ENCODE data around the gene PTPN2. TPM values are rescaled to one million over a fixed set of nuclear protein-coding genes. Genes with fewer than 3 reads are reported as not detected.
"Not testable (repeated sequence)": the region's sequence is repeated elsewhere in the genome, so short reads cannot be mapped to it uniquely, and the experiment has no call there.

PTPN2 gene
- total RNA-seq, 1 donor from 2014 or later, result 11.0 TPM

DNA sequence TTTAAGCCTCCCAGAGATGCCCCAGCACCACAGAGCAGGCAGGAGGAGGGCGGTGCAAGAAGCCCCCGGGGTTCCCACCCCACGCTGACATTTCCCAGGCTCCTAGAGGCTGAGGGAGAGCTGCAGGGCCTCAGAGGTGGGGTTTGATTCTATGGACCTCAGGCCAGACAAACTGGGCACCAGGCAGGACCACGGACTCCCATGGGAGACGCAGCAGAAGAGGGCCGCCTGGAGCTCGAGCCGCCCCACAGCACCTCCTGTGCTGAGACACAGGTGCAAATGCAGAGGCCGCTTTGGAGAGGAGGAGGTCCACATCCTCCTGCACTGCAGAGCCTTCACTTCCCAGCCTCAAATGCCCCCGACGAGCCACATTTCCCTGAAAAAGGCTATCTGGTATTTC is 118.5 kb downstream of the PTPN2 start:
- TF ChIP-seq, protein P1, sequence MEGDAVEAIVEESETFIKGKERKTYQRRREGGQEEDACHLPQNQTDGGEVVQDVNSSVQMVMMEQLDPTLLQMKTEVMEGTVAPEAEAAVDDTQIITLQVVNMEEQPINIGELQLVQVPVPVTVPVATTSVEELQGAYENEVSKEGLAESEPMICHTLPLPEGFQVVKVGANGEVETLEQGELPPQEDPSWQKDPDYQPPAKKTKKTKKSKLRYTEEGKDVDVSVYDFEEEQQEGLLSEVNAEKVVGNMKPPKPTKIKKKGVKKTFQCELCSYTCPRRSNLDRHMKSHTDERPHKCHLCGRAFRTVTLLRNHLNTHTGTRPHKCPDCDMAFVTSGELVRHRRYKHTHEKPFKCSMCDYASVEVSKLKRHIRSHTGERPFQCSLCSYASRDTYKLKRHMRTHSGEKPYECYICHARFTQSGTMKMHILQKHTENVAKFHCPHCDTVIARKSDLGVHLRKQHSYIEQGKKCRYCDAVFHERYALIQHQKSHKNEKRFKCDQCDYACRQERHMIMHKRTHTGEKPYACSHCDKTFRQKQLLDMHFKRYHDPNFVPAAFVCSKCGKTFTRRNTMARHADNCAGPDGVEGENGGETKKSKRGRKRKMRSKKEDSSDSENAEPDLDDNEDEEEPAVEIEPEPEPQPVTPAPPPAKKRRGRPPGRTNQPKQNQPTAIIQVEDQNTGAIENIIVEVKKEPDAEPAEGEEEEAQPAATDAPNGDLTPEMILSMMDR (IDR thresholded peaks at IDR 0.05; ENCODE audit: borderline replicate concordance), result no peak
- DNase-seq, result no peak
- intact Hi-C loops (cut with micrococcal nuclease), result no loop called here

GRCh38 chr18:12765126-12765525 is 118.9 kb downstream of the PTPN2 start:
- Histone ChIP-seq H3K27me3 (ENCODE audit: low read depth) (no peaks in the 10 kb centered on the region), H3K4me1 (no peaks in the 10 kb centered on the region), H3K9me3 (replicated peaks) (no peaks in the 10 kb centered on the region), H3K4me3 (no peak overlapping the region), H3K36me3 (no peaks in the 10 kb centered on the region), H3K27ac (replicated peaks) (no peak overlapping the region)
- DNase-seq, result no peak
- intact Hi-C loops (cut with micrococcal nuclease), result no loop called here
- TF ChIP-seq, protein P1 (IDR thresholded peaks at IDR 0.05; ENCODE audit: borderline replicate concordance), result no peak

More for the DNA sequence above, 118.5 kb downstream of the PTPN2 start:
- H3K36me3 ChIP-seq, result no peaks in the 10 kb centered on the region
- H3K27me3 ChIP-seq (ENCODE audit: low read depth), result no peaks in the 10 kb centered on the region
- H3K4me1 ChIP-seq, result no peaks in the 10 kb centered on the region
- H3K9me3 ChIP-seq (replicated peaks), result no peaks in the 10 kb centered on the region
- H3K27ac ChIP-seq (replicated peaks), result no peak overlapping the region
- no peak overlapping the region for H3K4me3 ChIP-seq

- H3K4me3 ChIP-seq; intact Hi-C loops (cut with micrococcal nuclease); H3K9me3 ChIP-seq (replicated peaks); DNase-seq; H3K36me3 ChIP-seq; H3K27me3 ChIP-seq (ENCODE audit: low read depth); H3K27ac ChIP-seq (replicated peaks); H3K4me1 ChIP-seq: not testable (repeated sequence)
Observed at GRCh38 chr18:12758566-12758965, 125.5 kb downstream of the PTPN2 start.

DNA sequence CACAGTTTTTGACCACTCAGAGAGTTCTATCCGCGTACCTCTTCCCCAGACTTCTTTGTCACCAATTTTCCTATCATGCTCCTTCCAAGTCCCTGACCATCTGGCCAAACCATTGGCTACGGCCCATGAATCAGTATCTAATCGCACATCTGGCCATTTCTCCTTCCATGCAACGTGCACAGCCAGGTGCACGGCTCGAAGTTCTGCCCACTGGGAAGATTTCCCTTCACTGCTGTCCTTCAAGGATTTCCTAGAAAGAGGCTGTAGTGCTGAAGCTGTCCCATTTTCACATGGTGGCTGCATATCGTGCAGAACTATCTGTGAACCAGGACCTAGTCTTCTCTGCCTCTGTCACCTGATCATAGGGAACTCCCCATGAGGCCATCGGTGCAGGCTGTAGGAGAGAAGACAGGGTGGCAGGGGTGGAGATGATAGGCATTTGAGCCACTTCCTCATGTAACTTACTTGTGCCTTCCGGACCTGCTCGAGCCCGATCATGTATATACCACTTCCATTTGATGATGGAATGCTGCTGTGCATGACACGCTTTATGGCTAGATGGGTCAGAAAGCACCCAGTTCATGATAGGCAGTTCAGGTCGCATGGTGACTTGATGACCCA is 127.3 kb downstream of the PTPN2 start:
- H3K27ac ChIP-seq (replicated peaks); intact Hi-C loops (cut with micrococcal nuclease); H3K4me1 ChIP-seq; H3K27me3 ChIP-seq (ENCODE audit: low read depth); DNase-seq; H3K9me3 ChIP-seq (replicated peaks); H3K4me3 ChIP-seq; H3K36me3 ChIP-seq: not testable (repeated sequence)

GRCh38 chr18:12755606-12756005 is 128.4 kb downstream of the PTPN2 start:
- intact Hi-C loops (cut with micrococcal nuclease); H3K4me1 ChIP-seq; H3K36me3 ChIP-seq; H3K4me3 ChIP-seq; DNase-seq; H3K9me3 ChIP-seq (replicated peaks); H3K27me3 ChIP-seq (ENCODE audit: low read depth); H3K27ac ChIP-seq (replicated peaks): not testable (repeated sequence)

- TF ChIP-seq, protein P1 (IDR thresholded peaks at IDR 0.05; ENCODE audit: borderline replicate concordance), result no peak
- Histone ChIP-seq H3K4me3 (no peak overlapping the region), H3K9me3 (replicated peaks) (no peaks in the 10 kb centered on the region), H3K27me3 (ENCODE audit: low read depth) (peaks cover 3% of the 10 kb centered on the region), H3K27ac (replicated peaks) (no peak overlapping the region), H3K4me1 (no peaks in the 10 kb centered on the region), H3K36me3 (no peaks in the 10 kb centered on the region)
- intact Hi-C loops (cut with micrococcal nuclease), result no loop called here
- DNase-seq, result no peak
Observed at GRCh38 chr18:12754511-12754910, 129.5 kb downstream of the PTPN2 start.

DNA sequence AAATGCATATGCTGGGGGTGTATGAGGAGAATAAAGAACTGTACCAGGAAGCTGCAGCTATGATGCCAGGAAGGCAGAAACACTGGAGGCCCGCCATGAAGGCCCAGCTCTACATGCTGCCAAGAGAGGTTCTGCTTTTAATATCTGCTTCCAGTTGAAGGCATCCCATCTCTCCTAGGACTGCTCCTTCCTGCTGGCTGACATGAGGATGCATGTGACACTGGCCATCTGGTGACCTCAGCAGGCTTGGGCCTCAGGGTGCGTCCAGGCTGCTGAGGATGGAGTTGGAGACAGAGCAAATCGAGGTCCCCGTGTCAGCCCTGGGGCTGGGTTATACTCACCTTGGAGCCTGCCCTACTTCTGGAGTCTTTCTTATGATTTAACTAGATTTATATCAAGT is 132.1 kb downstream of the PTPN2 start:
- intact Hi-C loops (cut with micrococcal nuclease), result no loop called here
- Histone ChIP-seq H3K9me3 (replicated peaks) (no peaks in the 10 kb centered on the region), H3K4me3 (no peak overlapping the region), H3K27me3 (ENCODE audit: low read depth) (peaks cover 7% of the 10 kb centered on the region), H3K27ac (replicated peaks) (no peak overlapping the region), H3K4me1 (no peaks in the 10 kb centered on the region), H3K36me3 (no peaks in the 10 kb centered on the region)
- TF ChIP-seq, protein P1 (IDR thresholded peaks at IDR 0.05; ENCODE audit: borderline replicate concordance), result no peak
- no peak for DNase-seq
